Measurements from ENCODE around the gene CLK1. TPM values are rescaled to one million over a fixed set of nuclear protein-coding genes. Genes with fewer than 3 reads are reported as not detected.

The CLK1 gene
- total and polyA plus RNA-seq, 9 of the 15 experiments (the other 6 are each of a cell fraction or from before 2014, with no cell fraction given): 29.3 to 99.2 (median 47.0) TPM

GRCh38 chr2:200901459-200902072 is 37.1 kb upstream of the CLK1 start:
- Histone ChIP-seq H3K4me3 (no peak overlapping the region), H3K9me1 (ENCODE audit: control insufficient read depth, insufficient read depth, low read length) (no peaks in the 10 kb centered on the region), H3K9me3 (replicated peaks; ENCODE audit: control insufficient read depth, insufficient read depth, low read depth, low read length) (no peaks in the 10 kb centered on the region), H3K4me1 (replicated peaks in 1 of 2; ENCODE audit: control insufficient read depth in 2 of 2, insufficient read depth in 2 of 2, low read length in 2 of 2) (no peaks in the 10 kb centered on the region), H3K27me3 (ENCODE audit: control insufficient read depth in 2 of 2, insufficient read depth in 2 of 2, low read length in 2 of 2) (no peaks in the 10 kb centered on the region), H2AFZ (ENCODE audit: low read depth, low read length) (no peak overlapping the region), H3K9ac (ENCODE audit: insufficient read depth in 1 of 2, low read depth in 2 of 2, low read length in 2 of 2) (no peak overlapping the region), H3K4me2 (ENCODE audit: insufficient read depth, low read length) (no peak overlapping the region), H3K27ac (ENCODE audit: extremely low read depth, low read depth, low read length) (no peak overlapping the region), H3K36me3 (ENCODE audit: control insufficient read depth, insufficient read depth, low read length) (peaks cover 78% of the 10 kb centered on the region), H3K79me2 (ENCODE audit: control insufficient read depth, insufficient read depth, low read length) (no peaks in the 10 kb centered on the region), H4K20me1 (replicated peaks; ENCODE audit: control insufficient read depth, insufficient read depth, low read length) (no peaks in the 10 kb centered on the region)
- 0% methylated on average over 4 of the region's 4 CpGs for WGBS (ENCODE audit: insufficient coverage, low coverage, missing lambda C conversion rate)
- DNase-seq (ENCODE audit: extremely low read depth in 1 of 4, low spot score in 3 of 4) (peak; percentile 67 to 84 (median 73)), ATAC-seq (peak; percentile 98), FAIRE-seq (peak; percentile 97)
- POLR2A ChIA-PET: interaction anchor here (0.6 to 1.6 kb wide), 2 partner anchors 12 to 331 kb away, joined by 3 to 10 read pairs; partner anchors contain the start of genes NIF3L1 and PPIL3
- in situ Hi-C loops (cut with MboI): loop anchor here (10.0 to 25.0 kb wide), 2 partner anchors 173 to 461 kb away; partner anchors contain the start of genes FLACC1, HYCC2 and NDUFB3
- intact Hi-C loops (cut with micrococcal nuclease): loop anchor here (1.0 to 2.0 kb wide), 3 partner anchors 189 to 331 kb away; no protein-coding TSS in a partner anchor
- BruUV-seq (replicated peaks): no TSS peak
- CTCF ChIA-PET (ENCODE audit: low intra/inter-chr PET ratio): interaction anchor here (0.5 to 2.6 kb wide), 7 partner anchors 168 to 1400 kb away, joined by 3 to 18 read pairs (median 5); no protein-coding TSS in a partner anchor
- TF ChIP-seq KLF16 (IDR thresholded peaks at IDR 0.05) (0 out of 2 replicates have a peak, but pooled peaks have one; percentile 10), CC2D1A (IDR thresholded peaks at IDR 0.05) (peak; percentile 51; the same call in 1 of the 2 replicates), RCOR1 (IDR thresholded peaks at IDR 0.05; ENCODE audit: borderline replicate concordance in 1 of 2, low read depth in 2 of 2, low read length in 2 of 2) (peak in 1 of 2 experiments; percentile 15; a peak in 1 of 4 replicates), RAD21 (CRISPR knock-in tag; conservative IDR thresholded peaks at IDR 0.05 in 1 of 2, IDR thresholded peaks at IDR 0.05 in 1 of 2) (peak; percentile 71 to 76), MNT (conservative IDR thresholded peaks at IDR 0.05) (0 out of 4 replicates have a peak, but pooled peaks of 1 of the 2 experiments have one; percentile 23), POLR2B (IDR thresholded peaks at IDR 0.05; ENCODE audit: low read depth, partially characterized antibody) (no peak), SMC3 (conservative IDR thresholded peaks at IDR 0.05; ENCODE audit: insufficient read depth, low read depth, low read length) (peak; percentile 64), CREM (IDR thresholded peaks at IDR 0.05; ENCODE audit: low read depth) (peak; percentile 34; the same call in 1 of the 2 replicates), MEIS2 (IDR thresholded peaks at IDR 0.05; ENCODE audit: partially characterized antibody) (peak; percentile 5)
- TF ChIP-seq, protein P1, sequence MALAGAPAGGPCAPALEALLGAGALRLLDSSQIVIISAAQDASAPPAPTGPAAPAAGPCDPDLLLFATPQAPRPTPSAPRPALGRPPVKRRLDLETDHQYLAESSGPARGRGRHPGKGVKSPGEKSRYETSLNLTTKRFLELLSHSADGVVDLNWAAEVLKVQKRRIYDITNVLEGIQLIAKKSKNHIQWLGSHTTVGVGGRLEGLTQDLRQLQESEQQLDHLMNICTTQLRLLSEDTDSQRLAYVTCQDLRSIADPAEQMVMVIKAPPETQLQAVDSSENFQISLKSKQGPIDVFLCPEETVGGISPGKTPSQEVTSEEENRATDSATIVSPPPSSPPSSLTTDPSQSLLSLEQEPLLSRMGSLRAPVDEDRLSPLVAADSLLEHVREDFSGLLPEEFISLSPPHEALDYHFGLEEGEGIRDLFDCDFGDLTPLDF (CRISPR knock-in tag; IDR thresholded peaks at IDR 0.05): no peak
- TF ChIP-seq, protein P2, sequence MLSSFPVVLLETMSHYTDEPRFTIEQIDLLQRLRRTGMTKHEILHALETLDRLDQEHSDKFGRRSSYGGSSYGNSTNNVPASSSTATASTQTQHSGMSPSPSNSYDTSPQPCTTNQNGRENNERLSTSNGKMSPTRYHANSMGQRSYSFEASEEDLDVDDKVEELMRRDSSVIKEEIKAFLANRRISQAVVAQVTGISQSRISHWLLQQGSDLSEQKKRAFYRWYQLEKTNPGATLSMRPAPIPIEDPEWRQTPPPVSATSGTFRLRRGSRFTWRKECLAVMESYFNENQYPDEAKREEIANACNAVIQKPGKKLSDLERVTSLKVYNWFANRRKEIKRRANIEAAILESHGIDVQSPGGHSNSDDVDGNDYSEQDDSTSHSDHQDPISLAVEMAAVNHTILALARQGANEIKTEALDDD (IDR thresholded peaks at IDR 0.05): 0 out of 2 replicates have a peak, but pooled peaks have one; percentile 28

All from K562 (cell line).